ENCODE results near the gene RTN1.

DNA sequence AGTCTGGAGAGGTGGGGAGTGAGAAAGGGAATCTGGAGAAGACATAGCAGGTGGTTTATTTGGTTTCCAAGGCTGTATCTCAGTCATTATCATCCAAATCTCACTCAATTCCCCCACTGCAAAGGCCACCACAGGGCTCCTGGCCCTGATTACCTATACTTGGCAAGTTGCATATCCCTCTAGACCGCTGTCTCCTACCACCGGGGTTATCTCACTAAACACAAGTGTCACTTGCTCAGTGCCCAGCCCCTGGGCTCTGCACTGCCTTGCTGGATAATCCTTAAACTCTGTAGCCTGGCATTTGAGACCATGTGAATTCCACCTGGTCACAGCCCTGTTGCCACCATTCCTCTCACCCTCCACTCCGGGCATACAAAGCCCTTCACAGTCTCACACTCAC, 119.0 kb downstream of the RTN1 start:
- TF ChIP-seq, protein P1, sequence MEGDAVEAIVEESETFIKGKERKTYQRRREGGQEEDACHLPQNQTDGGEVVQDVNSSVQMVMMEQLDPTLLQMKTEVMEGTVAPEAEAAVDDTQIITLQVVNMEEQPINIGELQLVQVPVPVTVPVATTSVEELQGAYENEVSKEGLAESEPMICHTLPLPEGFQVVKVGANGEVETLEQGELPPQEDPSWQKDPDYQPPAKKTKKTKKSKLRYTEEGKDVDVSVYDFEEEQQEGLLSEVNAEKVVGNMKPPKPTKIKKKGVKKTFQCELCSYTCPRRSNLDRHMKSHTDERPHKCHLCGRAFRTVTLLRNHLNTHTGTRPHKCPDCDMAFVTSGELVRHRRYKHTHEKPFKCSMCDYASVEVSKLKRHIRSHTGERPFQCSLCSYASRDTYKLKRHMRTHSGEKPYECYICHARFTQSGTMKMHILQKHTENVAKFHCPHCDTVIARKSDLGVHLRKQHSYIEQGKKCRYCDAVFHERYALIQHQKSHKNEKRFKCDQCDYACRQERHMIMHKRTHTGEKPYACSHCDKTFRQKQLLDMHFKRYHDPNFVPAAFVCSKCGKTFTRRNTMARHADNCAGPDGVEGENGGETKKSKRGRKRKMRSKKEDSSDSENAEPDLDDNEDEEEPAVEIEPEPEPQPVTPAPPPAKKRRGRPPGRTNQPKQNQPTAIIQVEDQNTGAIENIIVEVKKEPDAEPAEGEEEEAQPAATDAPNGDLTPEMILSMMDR (IDR thresholded peaks at IDR 0.05): no peak
- no peak for TF ChIP-seq POLR2A (IDR thresholded peaks at IDR 0.05)
